Left renal pelvis (tissue), 4 donors: Measurements from ENCODE around the gene GNAO1. TPM values are rescaled to one million over a fixed set of nuclear protein-coding genes. Genes with fewer than 3 reads are reported as not detected.

Experiments
- DNase-seq, 4 donors: peaks; one replicate each; pipeline ENCODE4 v3.0.0-alpha.2; 2013; ENCODE audit warnings: low read depth in 4 of 4, low spot score in 3 of 4
- polyA plus RNA-seq, 4 donors: library from polyadenylated mRNA; unstranded; fragments of 120-200 nt; gene quantifications; one replicate each; pipeline ENCODE4 v1.2.1, GENCODE V29; 2013; ENCODE audit not compliant: insufficient read length in 4 of 4

GNAO1 gene
- polyA plus RNA-seq, 4 donors, result 5.1 to 7.3 (median 5.6) TPM

DNA sequence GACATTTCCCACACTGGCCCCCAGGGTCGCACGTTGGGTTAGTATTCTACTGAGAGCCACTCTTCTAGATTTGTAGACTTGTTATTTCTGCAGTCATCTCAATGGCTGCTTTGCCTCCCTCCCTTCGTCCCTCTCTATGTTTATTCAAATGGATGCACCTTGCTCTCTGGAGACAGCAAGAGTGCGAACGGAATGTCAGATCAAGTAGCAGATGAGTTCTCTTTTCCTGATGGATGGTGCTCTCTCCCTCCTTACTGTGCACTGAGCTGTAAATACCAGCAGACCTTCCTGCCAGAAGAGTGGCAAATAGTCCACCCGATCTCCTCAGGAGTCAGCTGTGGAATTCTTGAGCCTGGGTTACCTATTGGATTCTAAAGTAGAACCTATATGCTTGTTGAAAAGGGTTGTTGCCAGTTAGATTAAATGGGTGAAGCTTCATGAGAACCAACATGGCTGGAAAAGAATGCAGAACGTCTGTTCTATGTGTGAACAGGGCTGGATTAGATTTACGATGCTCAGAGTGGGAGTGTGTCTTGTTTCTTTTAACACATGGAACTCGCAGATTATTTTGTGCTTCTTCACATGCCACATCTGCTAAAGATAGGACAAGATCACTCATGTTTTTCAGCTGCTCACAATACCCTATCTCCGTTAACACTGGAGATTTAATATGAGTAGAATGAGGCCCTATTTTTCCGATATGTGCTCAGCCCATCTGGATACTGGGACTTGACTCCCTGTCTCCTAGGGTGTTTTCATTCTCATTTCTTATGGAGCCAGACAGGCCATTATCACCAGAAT, 6.1 kb downstream of the GNAO1 start:
- no peak for DNase-seq

DNA sequence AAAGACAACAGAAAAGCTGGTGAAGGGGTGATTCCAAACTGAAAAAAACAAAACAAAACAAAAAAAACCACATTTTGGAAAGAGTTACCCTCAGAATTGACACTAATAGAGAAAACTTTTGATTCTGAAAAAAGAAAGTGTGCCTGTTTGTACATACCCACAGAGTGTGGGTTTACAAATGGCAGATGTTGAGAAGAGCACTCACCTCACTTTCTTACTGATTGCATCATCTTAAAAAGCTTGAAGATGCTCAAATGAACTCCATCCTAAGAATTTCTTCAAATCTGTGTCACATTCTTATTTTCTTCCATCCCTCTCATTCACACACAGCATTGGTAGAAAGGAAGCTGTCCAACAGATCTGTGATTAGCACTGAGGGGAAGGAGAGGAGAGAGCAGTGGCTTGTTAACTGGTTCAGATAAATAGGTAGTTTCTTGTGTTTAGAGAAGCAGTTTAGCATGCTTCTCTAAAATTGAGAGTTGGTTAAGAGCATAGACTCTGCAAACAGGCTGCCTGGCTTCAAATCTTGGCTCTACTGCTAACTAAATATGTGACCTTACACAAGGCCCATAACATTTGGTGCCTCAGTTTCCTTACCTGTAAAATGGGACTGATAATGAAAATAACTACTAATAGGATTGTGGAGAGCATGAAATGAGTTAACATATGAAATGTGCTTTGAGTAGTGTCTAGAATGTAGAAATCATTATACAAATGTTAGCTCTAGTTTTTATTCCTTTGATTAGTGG, 6.9 kb downstream of the GNAO1 start:
- no peak for DNase-seq

DNA sequence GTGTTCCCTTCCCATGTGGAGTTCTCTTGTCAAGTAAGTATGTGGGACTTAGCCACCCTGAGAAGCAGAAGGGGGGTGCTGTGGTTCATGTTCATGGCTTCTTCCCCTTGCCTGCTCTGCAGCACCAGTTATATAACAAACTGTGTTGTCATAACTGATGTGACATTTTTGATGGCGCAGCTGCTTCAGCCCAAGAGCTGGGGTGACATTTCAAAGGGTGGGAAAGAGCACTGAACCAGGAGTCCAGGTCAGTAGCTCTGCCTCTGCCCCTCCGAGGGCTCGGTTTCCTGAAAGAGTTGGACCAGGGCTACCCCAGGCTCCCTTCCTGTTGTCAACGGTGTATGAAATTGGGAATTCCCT, 7.4 kb downstream of the GNAO1 start:
- DNase-seq, result no peak

DNA sequence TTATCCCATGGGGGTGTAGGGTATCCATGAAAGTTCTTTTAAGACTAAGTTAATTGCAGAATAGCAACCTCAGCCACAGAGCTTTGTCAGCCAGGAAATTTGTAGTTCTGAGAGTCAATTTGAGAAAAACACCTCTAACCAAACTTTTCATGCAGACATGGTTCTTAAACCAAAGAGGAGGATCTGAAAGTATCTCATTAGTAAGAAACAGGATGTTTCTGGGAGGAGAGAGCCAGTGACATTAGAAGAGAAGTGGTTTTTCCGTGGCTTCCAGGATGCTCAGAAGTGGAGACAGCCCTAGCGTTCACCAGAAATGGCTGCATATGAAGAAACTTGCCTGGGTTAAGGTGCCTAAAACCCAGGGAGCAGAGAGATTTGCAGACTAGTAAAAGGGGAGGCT, 7.9 kb downstream of the GNAO1 start:
- no peak for DNase-seq

DNA sequence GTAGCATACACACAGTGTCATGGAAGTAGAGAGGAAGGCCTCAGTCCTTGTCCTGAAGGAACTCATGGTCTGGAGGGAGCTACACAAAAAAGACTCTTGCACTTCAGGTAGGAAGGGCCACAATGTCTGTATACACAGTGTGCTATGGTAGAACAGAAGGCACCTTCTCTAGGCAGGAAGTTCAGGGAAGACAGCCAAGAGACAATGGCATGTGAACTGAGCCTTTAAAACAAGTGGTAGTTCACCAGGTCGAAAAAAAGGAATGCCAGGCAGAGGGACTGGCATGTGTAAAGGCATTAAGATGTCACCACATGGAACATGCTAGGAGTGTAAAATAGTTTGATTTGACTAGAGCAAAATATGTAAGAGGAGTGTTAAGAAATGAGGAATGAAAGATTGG, 9.7 kb downstream of the GNAO1 start:
- no peak for DNase-seq

DNA sequence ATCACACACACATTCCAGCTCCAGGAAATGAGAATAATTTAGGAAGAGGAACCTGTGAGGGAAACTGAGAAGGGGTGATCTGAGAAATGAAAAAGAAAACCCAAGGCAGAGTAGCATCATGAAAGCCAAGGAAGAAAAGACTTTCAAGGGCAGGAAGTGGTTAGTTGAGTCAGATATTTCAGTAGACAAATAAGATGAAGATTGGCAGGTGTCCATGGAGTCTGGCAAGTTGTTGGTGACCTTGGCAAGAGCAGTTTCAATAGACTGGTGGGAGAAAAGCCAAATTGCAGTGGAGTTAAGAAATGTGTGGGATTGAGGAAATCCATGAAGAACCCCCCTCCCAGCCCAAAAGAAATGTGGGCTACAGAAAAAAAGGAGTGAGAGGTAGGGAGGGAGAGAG, 10.7 kb downstream of the GNAO1 start:
- no peak for DNase-seq

DNA sequence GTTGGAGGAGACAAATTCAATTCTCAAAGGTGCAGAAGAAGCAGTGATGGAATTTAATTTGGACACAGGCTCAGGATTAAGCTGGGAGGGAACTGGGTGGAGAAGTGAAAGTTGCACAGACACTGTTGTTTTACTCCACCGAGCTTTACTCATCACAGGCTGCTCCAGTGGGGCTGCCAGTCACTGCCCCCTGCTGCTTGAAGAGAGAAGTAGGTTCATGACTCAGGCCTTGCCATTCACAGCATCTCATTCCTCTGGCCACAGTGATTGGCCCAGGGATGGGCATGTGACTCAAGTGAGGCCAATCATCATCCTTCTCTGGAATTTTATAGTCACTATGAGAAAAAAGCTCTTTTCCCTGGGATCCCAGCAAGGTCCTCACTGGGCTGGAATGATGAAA, 11.8 kb downstream of the GNAO1 start:
- no peak for DNase-seq

DNA sequence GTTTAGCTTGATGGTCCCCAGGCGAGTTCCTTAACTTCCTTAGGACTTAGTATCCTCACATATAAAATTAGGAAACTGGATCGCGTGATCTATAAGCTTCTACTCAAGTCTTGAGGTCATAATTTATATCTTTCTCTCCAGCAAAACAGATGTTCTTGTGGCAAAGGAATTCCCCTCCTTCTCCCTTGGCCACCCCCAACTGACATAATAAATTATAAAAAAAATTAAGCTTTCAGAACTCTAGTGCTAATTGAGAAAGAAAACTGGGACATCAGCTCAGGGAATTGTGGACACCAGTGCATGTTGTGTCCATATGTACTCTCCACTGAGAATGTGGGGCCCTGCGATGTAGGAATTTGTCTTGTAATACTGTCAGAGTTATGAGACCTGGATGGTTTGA, 13.5 kb downstream of the GNAO1 start:
- DNase-seq, result no peak

DNA sequence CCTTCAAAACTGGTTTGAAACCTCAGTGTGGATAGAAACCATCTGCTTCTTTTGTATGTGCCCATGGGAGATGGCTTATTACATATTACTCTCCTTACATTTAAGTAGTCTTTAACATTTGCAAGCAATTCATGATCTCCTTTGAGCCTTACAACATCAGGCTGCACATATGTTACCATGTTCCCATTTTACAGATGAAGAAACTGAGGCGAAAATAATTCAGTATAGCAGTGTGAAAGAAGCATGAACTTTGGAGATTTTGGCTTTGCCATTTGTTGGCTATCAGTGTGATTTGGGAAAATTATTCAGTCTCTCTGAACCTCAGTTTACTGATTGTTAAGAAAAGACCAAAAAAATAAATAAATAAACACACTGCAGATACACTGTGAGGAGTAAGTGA, 15.7 kb downstream of the GNAO1 start:
- DNase-seq, result no peak

DNA sequence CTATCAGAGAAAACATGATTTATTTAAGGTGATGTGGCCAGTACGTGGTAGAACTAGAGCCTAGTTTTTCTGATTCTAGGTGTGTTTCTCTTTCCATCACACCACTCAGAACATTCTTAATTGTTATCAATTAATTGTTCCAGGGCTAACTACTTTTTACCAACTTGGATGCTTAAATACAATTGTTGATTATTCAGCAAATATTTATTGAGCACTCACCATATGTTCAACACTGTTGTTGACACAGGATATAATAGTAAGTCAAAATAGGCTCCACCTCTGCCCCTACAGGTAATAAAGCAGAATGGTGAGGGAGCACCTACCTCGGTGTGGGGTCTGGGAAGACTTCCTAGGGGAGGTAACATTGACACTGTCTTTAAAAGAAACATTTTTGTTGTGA, 16.1 kb downstream of the GNAO1 start:
- no peak for DNase-seq

DNA sequence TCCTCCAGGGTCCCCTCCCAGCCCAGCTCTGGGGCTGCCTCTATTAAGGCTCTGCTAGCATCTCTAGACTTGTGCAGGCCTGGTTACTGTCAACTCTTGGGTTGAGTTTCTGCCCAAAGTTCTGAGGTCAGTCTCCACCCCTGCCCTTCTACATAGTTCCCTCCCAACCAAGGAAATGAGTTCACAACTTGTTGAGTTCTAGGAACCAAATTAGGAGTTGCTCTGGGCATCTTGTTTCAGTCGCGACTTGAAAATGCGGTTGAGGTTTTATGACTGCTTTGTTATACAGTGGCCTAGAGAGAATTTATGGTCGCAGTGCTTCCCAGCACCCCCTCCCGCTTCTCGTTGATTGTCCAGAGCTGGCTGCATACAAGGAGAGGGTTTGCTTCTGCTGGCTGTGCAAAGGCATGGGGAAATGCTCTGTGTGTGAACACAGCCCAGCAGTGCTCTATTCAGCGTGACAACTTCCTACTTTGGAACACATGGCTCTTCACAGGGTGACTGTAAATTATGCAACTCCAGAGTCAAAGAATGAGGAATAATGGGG, 20.2 kb downstream of the GNAO1 start:
- peak in 2 of 4 donors; percentile 55 to 58 for DNase-seq

DNA sequence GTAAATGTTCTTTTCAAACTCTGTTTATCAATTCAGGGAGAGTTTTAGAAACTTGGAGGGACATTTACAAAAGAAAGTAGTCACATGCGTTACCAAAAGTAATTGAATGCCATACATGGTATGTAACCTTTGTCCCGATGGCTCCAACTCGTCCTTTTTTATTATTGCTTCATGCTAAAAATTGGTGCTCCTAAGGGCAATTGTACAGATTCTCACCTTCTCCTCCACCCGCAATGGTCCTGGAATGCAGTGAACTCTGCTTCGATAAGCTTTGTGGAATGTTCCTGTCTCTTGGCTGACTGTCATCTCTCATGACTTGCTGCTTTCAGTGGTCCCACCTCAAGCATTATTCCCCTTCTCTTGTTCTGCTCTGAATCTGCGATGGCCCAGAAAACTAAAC, 20.9 kb downstream of the GNAO1 start:
- no peak for DNase-seq

DNA sequence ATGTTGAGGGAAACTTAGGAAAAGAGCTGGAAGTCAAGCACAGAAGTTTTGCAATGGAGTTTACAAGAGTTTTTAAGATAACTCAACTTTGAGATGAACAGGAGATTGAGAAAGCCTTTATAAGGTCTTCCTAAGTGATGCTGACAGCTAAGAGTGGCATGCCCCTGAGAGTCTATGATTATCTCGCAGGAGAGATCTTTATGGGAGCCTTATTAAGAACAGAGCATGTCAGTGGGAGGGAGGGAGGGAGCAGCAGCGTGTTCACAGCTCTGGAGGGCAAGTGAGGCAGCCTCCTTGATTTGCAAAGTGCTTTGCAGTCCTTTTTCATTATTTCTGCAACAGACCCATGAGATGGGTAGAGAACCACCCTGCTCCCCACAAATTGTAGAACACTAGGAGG, 30.7 kb downstream of the GNAO1 start:
- no peak for DNase-seq

DNA sequence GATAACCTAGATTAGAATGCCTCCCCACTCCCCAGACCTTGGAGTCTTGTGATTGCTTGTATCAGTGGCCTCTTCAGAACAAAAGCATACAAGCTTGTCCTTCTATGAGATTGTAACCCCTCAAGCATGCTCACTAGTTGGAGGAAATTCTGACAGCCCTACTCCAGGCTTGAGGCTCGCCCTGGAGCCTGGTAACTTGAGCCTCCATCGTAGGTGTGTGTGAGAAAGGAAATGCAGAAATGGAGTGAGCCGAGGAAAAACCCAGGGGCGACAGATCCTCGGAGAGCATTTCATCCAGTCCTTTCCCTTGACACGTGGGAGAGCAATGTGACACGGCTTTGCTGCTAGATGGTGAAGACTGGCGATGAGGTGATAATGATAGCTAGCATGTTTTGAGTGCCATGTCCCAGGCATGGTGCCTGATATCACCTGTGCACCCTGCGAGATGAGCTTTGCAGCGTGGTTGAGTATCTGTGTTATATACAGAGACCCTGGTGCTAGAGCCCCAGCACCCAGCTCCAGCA, 31.2 kb downstream of the GNAO1 start:
- no peak for DNase-seq

DNA sequence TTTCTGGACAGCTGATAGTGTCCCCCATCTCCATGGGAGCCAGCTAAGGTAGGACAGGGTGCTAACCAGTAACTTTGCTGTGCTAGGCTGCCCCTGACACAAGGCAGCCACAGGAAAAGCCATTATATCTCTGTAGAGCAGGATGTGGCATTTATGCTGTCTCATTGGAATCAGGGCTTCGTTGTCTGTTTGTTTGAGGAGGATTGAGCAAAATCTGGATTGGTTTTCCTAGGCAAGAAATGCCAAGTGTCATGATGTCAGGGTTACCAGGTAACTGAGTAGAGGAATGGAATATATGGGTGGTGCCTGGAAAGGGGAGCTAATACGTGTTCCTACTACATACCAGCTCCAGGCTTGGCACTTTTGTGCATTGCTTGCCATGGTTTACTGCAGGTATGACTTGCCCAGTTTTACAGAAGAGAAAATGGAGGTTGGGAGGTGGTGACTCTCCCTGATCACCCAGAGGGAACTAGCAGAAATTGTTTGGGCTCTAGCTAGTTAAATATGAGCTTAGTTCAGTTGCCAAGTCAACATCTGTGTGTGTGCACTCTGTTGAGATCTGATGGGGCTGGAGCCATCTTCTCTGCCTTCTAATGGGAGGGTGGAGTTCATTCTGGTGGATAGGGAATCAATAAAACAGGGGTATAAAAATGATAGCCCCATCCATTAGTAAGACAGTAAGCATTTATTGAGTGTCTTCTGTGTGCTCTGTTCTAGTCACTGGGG, 33.9 kb downstream of the GNAO1 start:
- DNase-seq, result no peak

DNA sequence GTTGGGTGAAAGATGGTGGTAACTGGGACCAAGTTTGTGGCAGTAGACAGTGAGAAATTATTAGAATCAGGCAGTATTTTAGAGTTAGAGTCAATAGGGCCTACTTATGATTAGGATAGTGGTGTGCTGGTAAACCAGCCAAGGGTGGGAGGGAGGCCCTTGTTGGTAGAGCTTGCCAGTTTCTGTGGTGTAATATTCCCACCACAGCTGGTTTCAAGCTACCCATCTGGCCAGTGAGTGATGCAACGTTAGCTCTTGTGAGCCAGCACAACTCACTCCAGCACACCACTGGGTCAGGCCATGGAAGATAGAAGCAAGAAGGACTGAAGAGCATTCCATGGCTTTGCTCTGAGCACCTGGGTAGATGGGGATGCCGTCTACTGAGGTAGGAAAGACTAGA, 34.9 kb downstream of the GNAO1 start:
- DNase-seq, result no peak

DNA sequence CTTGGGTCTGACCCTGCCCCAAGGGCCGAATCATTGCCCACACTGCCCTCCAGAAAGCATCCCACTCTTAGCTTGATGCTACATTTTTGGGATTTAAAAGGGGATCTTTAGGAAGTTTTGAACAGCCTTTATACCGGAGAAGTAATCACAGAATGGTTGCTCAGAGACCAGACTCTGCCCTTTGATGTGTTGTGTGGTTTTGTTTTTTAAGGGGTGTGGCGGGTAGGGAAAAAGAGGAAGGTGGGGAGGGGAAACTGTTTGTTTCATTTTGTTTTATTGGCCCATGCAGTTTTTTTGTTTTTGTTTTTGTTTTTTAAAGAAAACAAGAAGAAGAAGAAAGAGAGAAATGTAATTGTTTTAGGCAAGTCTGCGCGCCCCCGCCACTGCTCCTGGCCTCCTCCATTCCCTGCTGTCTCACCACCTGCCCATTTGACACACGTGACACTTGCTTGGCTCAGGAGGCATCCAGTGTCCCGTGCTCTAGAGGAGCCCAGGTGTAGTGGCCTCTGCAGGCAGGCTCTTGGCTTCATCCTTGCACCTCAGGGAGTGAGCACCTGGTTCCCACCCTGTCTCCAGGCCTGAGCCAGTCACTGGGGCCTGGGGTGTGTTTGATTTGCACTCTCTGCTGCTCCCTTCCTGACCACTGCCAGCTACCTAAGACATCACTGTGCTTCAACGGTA, 35.7 kb downstream of the GNAO1 start:
- DNase-seq, result no peak

DNA sequence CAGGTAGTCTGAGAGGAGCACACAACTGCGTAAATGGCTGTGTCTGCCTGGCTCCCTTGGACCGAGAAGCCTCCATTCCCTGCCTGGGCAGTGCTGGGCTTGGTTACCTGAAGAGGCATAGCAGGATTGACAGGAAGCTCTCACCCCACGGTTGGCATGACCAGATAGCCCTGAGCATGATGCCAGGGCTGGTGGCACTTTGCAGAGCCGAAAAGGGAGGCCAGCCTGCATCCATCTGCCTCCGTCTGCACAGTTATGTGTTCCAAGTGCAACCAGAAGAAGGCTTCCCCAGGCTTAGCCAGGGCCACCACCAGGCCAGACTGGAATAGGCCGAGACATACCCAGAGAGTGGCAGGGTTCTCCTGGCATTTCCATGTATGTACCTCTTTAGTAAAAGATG, 36.6 kb downstream of the GNAO1 start:
- no peak for DNase-seq

DNA sequence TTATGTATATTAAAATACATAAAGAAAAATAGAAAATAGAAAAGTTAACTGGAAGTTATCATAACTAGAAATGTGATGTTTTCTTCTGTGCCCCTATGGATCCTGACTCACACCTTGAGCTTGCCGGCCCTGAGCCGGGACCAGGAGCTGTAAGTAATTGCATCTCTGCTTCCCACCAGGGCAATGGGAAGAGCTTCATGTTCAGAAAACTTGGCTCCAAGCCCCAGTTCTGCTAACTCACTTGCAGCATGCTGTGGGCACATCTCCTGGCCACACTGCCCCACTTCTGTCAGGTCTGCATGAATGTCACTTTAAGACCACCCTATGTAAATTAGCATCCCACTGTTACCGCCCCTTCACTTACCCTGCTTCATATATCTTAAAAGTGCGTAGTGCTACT, 37.2 kb downstream of the GNAO1 start:
- DNase-seq, result no peak

DNA sequence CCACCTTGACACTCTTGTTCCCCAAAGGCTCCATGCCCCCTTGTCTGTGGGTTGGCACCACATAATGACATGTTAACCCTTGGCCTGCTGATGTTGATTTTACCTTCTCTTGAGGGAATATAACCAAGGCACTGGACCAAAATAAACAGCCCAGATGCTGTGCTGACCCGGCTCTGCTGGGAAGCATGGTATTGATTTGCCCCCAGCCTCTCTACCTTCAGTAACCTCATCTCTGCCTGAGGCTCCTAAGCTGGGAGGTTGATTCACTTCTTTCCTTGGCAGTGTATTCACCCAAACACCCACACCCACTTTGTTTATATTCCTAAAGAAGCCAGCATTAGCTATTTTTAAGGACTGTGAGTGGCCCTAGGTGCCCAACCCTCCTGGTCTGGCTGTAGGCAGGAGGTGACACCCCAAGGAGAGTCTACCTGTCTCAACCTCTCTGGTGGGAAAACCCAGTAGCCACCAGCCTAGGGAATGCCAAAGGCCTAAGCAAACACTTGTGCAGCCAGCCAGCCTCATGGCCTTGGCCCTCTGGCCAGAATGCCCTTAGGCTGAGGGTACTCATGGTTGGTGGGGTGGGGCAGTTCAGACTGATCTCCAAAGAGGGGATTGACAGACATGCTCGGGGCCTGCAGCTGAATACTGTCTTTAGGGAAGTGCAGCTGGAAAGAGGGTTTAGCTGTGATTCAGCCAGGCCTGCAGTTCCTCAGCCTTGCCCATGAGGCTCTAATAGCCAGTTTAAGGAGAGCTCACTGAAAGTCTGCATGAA, 42.7 kb downstream of the GNAO1 start:
- DNase-seq, result no peak
